GM18519 (cell line): ENCODE measurements around the gene SHC3.

Source experiments
- ATAC-seq: cut with Tn5 transposase; IDR thresholded peaks from one replicate; pipeline ENCODE4 v1.9.1; 2021; ENCODE audit warnings: mild to moderate bottlenecking, moderate library complexity; ENCODE audit not compliant: unreplicated experiment, low FRiP score

SHC3 gene

GRCh38 chr9:89036383-89036782 lies 142.2 kb downstream of the SHC3 start:
- no peak for ATAC-seq

- ATAC-seq: no peak
Observed at GRCh38 chr9:89032661-89033060, 146.0 kb downstream of the SHC3 start.

GRCh38 chr9:89032173-89032572 lies 146.4 kb downstream of the SHC3 start:
- ATAC-seq: no peak

GRCh38 chr9:89029788-89030187 lies 148.8 kb downstream of the SHC3 start:
- no peak for ATAC-seq

GRCh38 chr9:89026876-89027275 lies 151.7 kb downstream of the SHC3 start:
- no peak for ATAC-seq

- ATAC-seq: no peak
Observed at GRCh38 chr9:89025553-89025952, 153.1 kb downstream of the SHC3 start.

GRCh38 chr9:89024727-89025126 lies 153.9 kb downstream of the SHC3 start:
- no peak for ATAC-seq

- ATAC-seq: no peak
Observed at GRCh38 chr9:89023740-89024139, 154.9 kb downstream of the SHC3 start.

- no peak for ATAC-seq
Observed at GRCh38 chr9:89022902-89023301, 155.7 kb downstream of the SHC3 start.

GRCh38 chr9:89022001-89022759 lies 156.4 kb downstream of the SHC3 start:
- no peak for ATAC-seq

GRCh38 chr9:89021154-89021803 lies 157.3 kb downstream of the SHC3 start:
- no peak for ATAC-seq

GRCh38 chr9:89020754-89021153 lies 157.9 kb downstream of the SHC3 start:
- no peak for ATAC-seq

- ATAC-seq: no peak
Observed at GRCh38 chr9:89015336-89015735, 163.3 kb downstream of the SHC3 start.

- no peak for ATAC-seq
Observed at GRCh38 chr9:89014153-89014552, 164.5 kb downstream of the SHC3 start.

- no peak for ATAC-seq
Observed at GRCh38 chr9:89013660-89014059, 165.0 kb downstream of the SHC3 start.

GRCh38 chr9:89012294-89013042 lies 166.2 kb downstream of the SHC3 start:
- no peak for ATAC-seq

GRCh38 chr9:89011683-89012082 lies 166.9 kb downstream of the SHC3 start:
- ATAC-seq: no peak

- no peak for ATAC-seq
Observed at GRCh38 chr9:89010526-89011111, 168.0 kb downstream of the SHC3 start.

GRCh38 chr9:89010056-89010455 lies 168.6 kb downstream of the SHC3 start:
- ATAC-seq: no peak

- ATAC-seq: no peak
Observed at GRCh38 chr9:89009546-89009840, 169.1 kb downstream of the SHC3 start.
